BJ (cell line): ENCODE measurements around the gene MORF4L2. TPM values are rescaled to one million over a fixed set of nuclear protein-coding genes. Genes with fewer than 3 reads are reported as not detected.

Source experiments
- CTCF ChIA-PET: fragments of 350-600 bp; formaldehyde crosslinking; extraction: SDS; loops from one replicate; lab custom pipeline; 2021; ENCODE audit warnings: antibody characterized with exemption, inconsistent platforms; lab: Yijun Ruan, JAX
- POLR2A ChIA-PET: fragments of 300-600 bp; sonication (Branson Sonifier 250); formaldehyde crosslinking; extraction: SDS; loops from one replicate; lab custom pipeline; 2021; ENCODE audit warnings: antibody characterized with exemption; lab: Charles Lee
- DNase-seq: peaks from one replicate; pipeline ENCODE4 v3.0.0-alpha.2; 2011; ENCODE audit warnings: low read depth
- H3K27me3 ChIP-seq: 2 replicates; pipeline ENCODE4 v1.6.0; 2011; ENCODE audit warnings: low read length; ENCODE audit not compliant: control insufficient read depth, insufficient read depth
- H3K36me3 ChIP-seq: 2 replicates; pipeline ENCODE4 v1.5.1; 2011; ENCODE audit warnings: low read length; ENCODE audit not compliant: control insufficient read depth, insufficient read depth
- H3K4me3 ChIP-seq: 2 replicates; pipeline ENCODE4 v1.5.1; 2011; ENCODE audit warnings: low read depth, mild to moderate bottlenecking, control low read depth, low read length
- polyA plus RNA-seq: library from polyadenylated mRNA; depleted of rRNA; stranded (reverse); fragments of >200 nt; gene quantifications from 2 replicates; pipeline ENCODE4 v1.2.3, GENCODE V29; 2011
- TF ChIP-seq, protein P1 (sequence below): IDR thresholded peaks from 2 replicates; pipeline ENCODE4 v1.5.1; 2011; ENCODE audit warnings: low read depth, mild to moderate bottlenecking, control low read depth, inconsistent platforms, low read length, moderate library complexity; ENCODE audit not compliant: insufficient read depth

MORF4L2 gene
- polyA plus RNA-seq, 1 experiment: 479 TPM

DNA sequence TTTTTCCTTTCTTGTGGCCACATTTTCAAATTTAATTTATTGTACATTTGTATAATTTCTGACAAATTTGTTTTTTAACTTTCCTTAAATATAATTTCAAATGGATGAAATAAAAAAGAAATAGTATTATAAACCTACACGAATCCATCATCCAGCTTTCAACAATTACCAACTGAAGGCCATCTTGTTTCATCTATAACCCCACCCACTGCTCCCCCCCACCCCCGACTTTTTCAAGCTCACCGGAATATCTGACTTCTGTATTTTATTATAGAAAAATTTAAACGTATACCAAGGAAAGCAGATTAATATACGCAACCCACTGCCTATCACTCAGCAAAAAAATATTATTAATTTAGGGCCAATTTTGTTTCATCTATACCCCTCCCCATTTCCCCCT is 1.1 kb downstream of the MORF4L2 start:
- TF ChIP-seq, protein P1, sequence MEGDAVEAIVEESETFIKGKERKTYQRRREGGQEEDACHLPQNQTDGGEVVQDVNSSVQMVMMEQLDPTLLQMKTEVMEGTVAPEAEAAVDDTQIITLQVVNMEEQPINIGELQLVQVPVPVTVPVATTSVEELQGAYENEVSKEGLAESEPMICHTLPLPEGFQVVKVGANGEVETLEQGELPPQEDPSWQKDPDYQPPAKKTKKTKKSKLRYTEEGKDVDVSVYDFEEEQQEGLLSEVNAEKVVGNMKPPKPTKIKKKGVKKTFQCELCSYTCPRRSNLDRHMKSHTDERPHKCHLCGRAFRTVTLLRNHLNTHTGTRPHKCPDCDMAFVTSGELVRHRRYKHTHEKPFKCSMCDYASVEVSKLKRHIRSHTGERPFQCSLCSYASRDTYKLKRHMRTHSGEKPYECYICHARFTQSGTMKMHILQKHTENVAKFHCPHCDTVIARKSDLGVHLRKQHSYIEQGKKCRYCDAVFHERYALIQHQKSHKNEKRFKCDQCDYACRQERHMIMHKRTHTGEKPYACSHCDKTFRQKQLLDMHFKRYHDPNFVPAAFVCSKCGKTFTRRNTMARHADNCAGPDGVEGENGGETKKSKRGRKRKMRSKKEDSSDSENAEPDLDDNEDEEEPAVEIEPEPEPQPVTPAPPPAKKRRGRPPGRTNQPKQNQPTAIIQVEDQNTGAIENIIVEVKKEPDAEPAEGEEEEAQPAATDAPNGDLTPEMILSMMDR: no peak
- Histone ChIP-seq H3K36me3 (peaks cover 1% of the 10 kb centered on the region; the same call in 1 of the 2 replicates), H3K4me3 (peak overlapping the region; percentile 71), H3K27me3 (no peaks in the 10 kb centered on the region)
- DNase-seq: no peak
- ChIA-PET POLR2A (interaction anchor here (0.9 to 1.3 kb wide), 2 partner anchors 145 to 152 kb away, joined by 6 to 8 read pairs; no protein-coding TSS in a partner anchor), CTCF (interaction anchor here (1.3 to 1.4 kb wide), 2 partner anchors 151 to 196 kb away, joined by 3 read pairs; no protein-coding TSS in a partner anchor)

DNA sequence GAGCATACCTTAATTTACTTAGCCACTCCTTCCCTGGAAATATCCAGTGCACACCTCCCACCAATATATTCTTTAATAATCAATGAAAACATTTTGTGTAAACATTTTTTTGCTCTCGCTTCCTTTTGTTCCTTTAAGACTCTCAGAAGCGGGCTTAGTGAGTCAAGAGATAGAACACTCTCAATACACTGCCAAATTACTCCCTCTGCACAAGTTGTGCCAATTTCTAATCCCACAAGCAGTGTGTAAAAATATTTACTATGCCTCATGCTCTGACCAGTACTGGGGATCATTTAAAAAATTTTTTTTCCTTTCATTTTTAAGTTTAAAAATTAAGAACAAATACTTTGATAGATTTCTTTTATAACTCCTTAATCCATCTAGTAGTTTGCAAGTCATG is 5.1 kb downstream of the MORF4L2 start:
- TF ChIP-seq, protein P1: no peak
- H3K36me3 ChIP-seq: peaks cover 1% of the 10 kb centered on the region; the same call in 1 of the 2 replicates
- DNase-seq: no peak
- no peaks in the 10 kb centered on the region for H3K27me3 ChIP-seq
- CTCF ChIA-PET: no interaction called here
- no peak overlapping the region for H3K4me3 ChIP-seq
- POLR2A ChIA-PET: no interaction called here

DNA sequence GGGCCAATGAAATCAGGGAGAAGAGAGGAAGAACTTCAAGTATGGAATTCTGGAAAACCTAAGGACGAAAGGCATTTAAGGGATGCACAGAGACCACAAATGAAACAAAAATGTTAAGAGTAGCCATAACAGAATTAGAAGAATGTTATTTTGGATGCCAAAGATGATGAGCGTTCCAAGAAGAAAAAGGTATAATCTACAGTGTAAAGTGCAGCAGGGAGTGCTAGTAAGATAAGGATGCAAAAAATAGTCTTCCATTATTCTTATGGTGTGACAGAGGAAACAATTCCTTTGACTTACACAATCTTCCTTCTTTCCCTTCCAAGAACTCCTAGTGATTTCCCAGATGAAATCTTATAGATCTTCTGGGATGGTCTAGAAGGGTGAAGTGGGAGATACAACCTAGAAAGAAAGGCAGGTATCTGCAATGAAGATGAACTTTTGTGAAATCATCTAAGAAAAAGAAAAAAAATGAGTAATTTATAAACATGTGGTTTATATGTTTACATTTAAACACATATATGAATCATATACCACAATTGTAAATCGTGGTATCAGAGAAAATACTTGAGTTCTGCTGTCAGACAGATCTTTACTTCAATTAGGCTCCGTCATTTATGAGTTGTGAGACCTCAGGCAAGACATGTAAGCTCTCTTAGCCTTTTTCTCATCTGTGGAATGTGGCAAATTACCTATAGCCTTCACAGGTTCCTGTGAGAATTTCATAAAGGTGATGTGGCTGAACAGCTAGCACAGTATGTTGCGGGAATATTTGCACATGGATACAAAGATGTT is 8.1 kb downstream of the MORF4L2 start:
- Histone ChIP-seq H3K27me3 (no peaks in the 10 kb centered on the region), H3K4me3 (no peak overlapping the region), H3K36me3 (peaks cover 1% of the 10 kb centered on the region; the same call in 1 of the 2 replicates)
- TF ChIP-seq, protein P1: no peak
- POLR2A ChIA-PET: interaction anchor here (0.6 to 1.0 kb wide), 2 partner anchors 11 to 63 kb away, joined by 3 to 10 read pairs; no protein-coding TSS in a partner anchor
- CTCF ChIA-PET: interaction anchor here (0.7 to 0.9 kb wide), 3 partner anchors 73 to 168 kb away, joined by 3 to 6 read pairs (median 3); no protein-coding TSS in a partner anchor
- DNase-seq: no peak

- Histone ChIP-seq H3K27me3 (no peaks in the 10 kb centered on the region), H3K4me3 (no peak overlapping the region), H3K36me3 (no peaks in the 10 kb centered on the region; the same call in 1 of the 2 replicates)
- DNase-seq: no peak
- CTCF ChIA-PET: no interaction called here
- TF ChIP-seq, protein P1: no peak
- POLR2A ChIA-PET: no interaction called here
Observed at GRCh38 chrX:103674531-103675454, 11.7 kb downstream of the MORF4L2 start.

DNA sequence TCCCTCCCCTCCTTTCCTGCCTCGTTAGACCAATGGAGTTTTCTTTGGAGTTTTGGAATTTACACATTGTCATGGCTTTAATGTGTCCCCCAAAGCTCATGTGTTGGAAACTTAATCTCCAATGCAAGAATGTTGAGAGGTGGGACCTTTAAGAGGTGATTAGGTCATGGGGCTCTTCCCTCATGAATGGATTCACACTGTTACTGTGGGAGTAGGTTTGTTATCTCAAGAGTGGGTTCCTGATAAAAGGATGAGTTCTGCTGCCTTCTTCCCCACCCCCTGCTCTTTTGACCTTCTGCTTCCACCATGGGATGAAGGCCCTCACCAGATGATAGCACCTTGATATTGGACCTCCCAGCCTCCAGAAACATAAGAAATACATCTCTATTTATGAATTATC is 16.8 kb downstream of the MORF4L2 start:
- no peaks in the 10 kb centered on the region for H3K36me3 ChIP-seq
- no peak for DNase-seq
- TF ChIP-seq, protein P1: no peak
- ChIA-PET CTCF (no interaction called here), POLR2A (no interaction called here)
- H3K27me3 ChIP-seq: no peaks in the 10 kb centered on the region
- no peak overlapping the region for H3K4me3 ChIP-seq
